Measurements from ENCODE around the gene OBSCN.

Gene OBSCN

DNA sequence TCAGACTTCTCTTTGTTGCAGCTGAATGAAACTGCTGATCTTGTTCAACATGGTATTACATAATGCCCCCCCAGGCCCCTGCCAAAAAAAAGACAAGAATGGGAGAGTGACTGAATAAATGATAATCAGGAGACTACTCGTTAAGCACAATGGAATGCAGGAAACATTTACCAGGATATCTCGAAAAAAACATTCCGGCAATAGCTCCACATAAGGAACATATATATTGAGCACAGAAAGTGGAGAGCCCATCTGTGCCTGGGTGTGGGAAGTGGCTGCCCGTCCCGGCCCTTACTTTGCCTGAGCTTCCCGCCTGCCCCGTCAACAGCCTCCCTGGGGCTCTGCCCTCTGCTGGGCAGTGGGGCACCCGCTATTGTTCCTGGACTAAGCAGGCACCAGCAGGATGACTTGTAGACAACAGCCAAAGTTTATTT is 185.4 kb downstream of the OBSCN start:
- DNase-seq, result no peak

DNA sequence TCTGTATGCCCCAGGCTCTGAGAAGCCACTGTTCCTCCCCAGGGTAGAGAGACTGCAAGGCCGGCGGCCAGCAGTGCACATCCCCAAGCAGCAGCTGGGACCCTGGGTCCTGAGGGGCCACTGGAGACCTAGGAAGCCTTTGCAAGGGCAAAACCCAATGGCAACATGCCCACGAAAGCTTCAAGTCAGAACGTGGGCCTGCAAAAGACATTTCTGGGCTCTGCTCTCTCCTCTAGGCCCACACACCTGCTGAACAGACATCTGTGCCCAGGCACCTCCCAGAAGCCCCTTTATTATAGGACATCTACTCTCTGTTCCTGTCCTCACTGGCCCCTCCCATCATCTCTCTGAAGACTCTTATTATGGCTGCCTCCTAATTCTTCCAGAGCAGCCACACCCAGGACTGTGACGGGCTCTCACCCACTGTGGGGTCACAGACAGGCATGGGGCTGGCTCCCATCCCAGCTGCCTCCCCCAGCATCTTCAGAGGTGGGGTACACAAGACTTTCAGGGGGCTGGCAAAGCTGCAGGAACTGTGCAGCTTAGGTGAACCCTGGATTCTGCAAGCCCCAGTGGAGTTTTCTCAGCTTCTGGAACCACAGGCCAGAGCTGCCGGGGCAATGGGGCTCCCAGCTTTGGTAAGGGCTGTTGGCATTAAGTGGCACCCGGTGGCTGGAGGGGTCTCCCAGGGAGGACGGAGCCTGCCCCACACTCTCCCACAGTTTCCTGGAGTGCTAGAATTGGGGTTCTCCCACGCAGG is 186.1 kb downstream of the OBSCN start:
- DNase-seq, result no peak

DNA sequence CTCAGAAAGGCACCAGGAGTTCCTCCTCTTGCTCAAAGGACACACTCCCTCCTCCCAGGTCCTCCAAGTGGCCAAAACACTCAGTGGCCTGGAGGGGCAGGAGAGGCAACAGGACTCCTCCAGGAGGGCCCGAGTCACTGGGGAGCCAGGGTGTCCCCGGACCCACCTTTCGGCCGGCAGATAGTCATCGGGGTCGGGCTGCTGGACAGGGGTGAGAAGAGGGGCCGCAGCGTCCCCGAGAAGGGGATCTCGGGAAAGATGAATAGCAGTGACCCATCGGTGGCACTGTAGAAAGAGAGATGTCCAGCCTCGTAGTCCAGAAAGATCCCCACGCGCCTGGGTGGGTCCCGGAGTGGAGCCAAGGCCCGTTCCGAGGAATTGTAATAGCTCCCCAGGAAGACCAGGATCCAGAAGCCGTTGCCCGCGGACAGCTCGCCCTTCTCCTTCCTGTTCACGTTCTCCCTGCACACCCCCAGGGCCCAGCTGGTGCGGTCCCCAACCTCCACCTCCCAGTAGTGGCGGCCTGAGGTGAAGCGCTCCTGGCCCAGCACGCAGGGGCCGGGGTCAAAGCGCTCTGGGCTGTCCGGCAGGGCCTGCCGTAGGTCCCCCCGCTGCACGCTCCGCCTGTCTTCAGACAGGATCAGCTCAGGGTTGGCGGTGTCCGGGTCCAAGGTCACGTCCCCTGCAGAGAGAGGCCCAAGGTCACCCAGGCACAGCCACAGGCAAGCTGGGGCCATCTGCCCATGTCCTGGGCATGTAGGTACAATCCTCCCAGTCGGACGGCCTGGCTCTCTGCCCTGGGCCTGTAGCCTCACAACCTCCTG is 186.9 kb downstream of the OBSCN start:
- no peak for DNase-seq

DNA sequence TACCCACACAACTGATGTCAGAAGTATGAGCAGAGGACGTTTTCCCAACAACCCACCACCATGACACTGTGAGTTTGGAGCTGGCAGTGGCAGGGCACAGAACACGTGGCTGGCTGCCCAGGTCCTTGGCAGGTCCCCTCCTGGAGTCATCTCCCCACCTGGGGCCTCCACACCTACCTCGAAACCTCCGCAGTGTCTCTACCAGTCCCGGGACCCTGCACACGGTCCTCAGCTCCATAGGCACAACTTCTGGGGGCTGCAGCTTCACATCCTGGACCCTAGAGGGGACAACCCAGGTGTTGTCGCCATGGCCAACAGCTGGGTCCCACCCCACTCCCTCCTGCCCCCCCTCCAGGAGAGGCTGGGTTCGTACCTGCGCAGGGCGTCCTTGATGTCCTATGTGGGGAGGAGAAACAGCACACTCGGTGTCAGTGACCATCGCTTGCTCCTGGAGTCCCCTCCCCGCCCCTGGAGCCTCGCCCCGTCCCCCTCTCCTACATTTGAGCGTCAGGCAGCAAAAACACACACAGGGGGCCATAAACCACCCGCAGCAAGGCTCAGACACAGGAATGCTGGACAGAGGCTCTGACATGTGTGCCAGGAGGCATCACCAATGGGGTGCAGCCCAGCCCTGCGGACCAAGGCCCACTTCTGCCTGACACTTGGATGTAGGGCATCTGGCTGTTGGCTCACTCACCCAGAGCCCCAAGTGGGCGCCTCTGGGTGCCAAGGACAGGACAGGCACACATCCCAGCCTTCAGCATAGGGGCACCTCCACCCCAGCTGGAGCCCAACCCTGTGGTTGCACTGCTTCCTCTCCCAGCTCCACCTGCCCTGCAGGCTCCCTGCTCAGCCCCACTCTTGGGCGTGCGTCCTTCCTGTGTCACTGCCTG is 189.2 kb downstream of the OBSCN start:
- DNase-seq, result no peak

DNA sequence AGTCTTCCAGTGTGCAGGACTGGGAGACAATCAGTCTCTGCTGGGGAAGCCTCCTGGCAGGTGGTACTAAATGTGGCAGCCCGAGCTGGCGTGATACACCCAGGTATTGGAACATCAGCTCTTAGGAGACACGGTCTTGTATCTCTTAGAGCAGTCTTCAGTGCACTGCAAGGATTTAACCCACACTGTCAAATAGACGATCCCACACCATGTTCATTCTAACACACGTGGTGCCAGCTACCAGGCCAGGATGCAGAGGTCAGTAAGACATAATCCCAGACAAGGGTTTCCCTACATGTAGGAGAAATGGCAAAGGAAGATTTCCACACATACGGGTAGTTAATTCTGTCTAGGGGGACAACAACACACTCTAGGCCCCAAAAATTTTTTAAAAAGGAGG is 190.1 kb downstream of the OBSCN start:
- DNase-seq, result no peak

DNA sequence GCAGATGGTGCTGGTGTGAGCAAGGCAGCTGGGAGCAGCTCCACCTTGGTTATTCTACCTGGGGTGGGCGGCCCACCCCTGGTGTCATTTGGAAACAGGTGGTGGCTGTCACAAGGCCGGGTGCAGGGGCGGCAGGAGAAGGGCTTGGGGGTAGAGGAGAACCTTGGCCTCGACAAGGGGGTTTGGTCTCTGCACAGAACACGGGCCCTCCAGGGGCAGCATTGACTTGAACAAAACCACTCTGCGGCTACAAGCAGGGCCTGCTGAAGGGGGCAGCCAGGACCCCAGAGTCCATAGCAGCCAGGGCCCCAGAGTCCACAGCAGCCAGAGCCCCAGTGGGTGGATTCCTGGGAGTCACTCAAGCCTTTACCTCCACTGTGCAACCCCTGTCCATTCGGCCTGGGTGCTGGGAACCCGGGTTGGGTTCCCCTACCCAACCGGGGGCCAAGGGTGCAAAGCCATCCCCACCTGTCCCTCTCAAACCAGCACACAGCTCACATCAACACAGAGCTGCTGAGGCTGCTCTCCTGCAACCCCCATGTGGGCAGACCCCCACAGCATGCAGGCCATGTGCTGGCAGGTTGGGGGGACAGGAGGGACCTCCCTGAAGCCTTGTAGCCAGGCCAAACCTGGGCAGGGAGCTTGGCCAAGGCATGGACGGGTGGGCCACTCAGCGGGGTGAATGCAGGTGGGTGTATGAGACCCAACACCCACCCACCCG is 191.1 kb downstream of the OBSCN start:
- DNase-seq, result no peak

DNA sequence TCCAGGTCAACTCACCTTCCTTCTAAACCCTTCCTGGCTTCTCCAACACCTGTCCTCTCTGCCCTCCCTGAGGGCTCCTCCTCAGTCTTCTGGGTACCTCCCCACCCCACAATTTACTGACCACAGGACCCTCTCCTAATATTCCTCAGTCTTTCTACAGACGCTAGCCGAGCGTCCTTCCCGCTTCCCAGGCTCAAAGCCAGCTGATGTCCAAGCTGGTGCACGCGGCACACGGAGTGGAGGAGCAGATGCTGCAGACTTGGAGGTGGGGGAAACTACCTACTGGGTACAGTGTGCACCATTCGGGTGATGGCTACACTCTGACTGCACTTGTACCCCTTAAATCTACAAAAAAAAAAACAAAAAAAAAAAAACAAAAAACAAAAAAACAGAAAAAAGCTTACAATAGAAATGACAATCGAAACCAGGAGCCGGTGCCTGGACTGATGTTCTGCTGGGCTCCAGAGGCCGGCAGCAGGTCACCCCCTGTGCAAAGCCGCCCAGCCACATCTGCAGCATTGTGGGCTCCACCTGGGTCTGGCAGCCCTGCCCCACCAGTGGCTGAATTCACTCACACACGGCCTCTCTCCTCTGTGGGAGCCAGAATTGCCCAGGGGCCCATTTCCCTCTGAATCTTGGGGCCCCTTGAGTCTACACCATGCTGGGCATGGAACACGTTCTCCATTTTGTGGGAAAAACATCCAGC is 191.8 kb downstream of the OBSCN start:
- no peak for DNase-seq

DNA sequence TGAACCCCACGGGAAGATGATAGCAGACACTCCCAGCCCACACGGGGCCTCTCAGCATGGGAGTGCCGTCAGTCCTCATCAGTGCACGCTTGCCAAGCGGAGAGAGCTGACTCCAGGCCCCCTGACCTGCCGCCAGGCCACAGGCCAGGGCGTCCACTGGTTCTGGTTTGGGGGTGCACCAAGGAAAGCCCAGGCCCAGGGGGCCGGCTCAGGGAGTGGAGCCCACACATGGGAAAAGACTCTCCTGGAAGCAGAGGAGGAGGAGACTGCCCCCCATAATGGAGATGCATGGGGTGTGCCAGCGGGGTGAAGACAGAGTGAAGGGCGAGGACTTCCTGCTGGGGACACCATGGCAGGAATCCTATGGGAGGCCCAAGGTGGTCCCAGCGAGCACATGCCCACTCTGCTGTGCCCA is 192.4 kb downstream of the OBSCN start:
- no peak for DNase-seq

DNA sequence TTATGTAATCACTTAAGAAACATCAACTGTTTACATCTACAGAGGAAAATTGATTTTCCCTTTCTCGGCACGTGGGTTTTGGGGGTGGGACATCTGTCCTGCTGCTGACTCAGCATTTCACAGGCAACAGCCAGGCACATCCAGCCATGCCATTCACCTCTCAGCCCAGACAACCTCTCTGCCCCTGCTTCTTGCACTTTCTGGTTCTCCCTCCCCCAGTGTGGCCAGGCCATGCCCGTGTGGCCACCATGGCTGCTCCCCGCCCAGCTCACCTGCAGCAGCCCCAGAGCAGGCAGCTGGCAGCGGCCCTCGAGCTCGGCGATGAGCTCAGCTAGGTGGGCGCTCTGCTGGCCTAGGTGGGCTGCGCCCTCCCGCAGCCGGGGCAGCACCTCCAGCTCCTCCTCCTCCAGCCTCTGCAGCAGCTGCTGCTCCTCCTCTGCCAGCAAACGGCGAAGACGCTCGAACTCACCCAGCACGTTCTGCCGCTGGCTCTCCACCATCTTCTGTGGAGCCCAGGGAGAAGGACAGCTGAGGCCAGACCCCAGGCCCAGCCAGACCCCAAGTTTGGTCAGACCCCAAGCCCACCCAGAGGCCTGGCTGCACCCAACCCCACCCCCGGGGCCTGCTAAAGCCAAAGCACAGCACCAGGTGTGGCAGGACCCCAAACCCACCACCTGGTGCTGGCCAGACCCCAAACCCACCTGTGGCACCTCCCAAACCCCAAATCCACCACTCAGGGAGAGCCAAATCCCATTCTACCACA is 193.0 kb downstream of the OBSCN start:
- DNase-seq, result no peak

DNA sequence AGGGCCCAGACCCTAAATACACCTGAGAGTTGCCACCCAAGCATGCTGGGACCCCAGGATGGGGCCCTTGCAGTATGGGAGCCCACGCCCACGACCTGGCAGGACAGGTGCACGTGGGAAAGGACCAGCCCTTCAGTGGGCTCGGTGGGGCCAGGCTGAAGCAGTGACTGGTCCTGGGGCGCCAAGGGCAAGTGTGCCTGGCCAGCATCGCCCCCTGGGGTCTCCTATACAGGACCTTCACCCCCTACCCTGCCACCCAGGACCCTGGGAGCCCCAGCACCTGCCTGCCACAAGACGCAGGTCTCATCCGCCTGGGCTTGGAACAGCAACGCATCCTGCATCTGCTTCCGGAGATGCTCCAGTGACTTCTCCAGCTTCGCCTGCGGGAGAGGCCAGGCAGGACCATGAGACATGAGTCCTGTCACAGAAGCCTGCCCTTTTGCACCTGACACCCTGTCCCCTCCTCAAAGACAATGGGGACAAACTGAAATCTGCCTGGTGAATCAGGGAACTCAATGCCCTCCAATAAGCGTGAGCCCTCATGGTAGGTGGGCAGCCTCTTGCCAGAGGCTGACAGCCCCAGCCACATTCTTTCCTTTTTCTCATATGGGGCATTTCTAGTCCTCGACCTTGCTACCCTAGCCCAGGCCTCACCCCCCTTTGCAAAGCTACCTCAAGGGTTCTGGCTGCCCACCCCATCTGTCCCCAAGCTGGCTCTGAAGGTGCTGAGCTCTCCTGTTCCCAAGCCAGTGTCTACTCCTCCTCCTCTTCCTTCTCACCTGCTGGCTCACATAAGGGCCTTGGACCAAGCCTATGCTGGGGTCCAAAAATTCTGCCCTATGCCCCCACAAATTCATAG is 194.2 kb downstream of the OBSCN start:
- DNase-seq, result no peak

DNA sequence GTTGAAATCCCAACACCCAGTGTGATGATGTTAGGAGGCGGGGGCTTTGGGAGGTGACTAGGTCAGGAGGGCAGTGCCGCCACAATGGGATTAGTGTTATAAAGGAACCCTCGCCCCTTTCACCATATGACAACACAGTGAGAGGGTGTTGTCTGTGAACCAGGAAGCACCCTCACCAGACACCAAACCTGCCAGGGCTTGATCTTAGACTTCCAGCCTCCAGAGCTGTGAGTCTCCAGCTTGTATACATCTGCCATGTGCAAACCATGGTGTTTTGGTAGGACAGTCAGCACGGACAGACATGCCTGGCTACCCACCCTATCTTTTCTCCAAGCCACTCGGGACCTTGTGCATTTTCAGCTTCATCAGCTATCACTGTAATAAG is 194.8 kb downstream of the OBSCN start:
- no peak for DNase-seq

DNA sequence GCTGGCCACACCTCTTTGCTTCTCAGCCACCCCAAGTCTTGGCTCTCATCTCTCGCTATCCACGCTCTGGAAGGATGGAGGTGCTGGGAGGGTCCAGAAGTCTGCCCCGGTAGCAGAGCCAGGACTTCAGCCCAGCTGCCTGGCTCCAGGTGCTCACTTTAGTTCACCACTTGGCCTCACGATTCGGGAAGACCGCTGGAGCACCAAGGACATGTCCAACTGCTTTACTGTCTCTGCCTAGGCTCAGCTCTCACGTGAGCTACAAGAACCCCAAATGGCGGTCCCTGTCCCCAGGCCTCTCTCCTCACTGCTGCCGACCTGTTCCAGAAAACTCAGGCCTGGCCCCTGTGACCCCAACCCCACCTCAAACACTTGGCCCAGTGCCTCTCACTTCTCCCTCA is 195.4 kb downstream of the OBSCN start:
- no peak for DNase-seq

DNA sequence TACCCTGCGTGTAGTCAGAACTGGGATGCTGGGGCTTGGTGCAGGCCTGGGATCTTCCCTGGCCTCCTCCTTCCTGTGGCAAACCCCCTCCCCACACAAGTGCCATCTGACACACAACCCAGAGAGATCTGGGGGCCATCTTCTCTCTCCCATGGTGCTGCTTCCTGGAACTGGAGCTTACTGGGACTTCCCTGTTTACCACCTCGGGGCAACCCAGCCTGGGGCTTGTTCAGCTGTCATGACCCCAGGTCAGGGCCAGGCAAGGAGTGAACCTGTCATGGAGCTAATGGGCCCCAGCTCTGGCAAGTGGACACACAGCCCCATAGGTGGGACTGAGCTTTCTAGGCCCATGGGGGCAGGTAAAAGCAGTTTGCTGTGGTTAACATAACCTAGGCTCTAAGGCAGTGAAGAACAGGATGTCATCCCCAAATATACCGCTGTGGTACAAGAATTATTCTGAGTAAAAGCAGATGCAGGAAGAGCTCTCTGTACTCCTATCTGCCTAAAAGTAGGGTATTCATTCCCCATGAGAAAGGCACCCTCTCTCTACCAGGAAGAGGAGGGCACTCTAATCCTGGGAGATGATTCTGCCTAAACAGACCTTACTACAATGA is 196.4 kb downstream of the OBSCN start:
- no peak for DNase-seq

DNA sequence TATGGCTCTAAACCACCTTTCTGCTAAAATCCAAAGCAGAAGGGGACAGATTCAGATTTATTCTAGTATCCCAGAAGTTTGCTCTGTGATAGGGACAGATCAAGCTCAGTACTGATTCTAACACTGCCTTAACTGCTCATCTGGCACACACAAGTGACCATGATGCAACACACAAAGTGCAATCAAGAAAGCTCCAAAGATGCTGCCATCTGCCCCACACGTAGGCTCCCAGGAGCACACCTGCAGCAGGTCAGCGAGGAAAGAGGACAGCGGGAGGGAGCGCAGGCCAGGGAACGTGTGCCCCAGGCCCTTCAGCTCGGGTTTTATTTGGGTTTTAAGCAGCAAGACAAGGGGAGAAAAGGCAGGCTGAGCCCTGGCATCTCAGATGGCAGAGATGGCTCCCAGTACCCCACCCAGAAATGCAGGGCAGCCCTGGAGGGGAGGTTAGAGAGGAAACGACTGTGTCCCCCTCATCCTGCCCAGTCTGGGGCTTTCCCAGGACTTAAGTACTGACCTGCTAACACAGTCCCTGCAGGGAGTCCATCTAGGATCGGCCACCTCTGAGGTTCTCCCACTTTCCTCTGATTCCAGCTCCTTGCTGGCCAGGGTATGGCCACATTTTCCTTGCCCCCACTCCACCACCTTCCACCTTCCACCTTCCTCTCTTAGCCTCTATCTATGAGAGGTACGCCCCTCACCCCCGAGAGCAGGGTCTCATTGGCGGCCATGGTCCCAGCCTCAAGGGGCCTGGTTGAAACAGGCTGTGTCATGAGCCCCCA is 197.5 kb downstream of the OBSCN start:
- no peak for DNase-seq

DNA sequence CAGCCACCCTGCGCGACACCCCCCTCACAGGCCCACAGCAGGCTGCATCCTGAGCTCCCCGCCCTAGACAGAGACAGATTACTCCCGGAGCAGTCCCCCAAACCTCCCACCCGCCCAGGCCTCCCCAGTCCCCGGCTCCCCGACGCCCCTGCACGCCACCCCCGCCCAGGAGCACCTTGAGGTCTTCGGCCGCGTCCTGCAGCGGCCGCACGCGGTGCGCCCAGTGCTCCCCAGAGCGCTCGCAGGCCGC is 198.1 kb downstream of the OBSCN start:
- DNase-seq, result no peak

DNA sequence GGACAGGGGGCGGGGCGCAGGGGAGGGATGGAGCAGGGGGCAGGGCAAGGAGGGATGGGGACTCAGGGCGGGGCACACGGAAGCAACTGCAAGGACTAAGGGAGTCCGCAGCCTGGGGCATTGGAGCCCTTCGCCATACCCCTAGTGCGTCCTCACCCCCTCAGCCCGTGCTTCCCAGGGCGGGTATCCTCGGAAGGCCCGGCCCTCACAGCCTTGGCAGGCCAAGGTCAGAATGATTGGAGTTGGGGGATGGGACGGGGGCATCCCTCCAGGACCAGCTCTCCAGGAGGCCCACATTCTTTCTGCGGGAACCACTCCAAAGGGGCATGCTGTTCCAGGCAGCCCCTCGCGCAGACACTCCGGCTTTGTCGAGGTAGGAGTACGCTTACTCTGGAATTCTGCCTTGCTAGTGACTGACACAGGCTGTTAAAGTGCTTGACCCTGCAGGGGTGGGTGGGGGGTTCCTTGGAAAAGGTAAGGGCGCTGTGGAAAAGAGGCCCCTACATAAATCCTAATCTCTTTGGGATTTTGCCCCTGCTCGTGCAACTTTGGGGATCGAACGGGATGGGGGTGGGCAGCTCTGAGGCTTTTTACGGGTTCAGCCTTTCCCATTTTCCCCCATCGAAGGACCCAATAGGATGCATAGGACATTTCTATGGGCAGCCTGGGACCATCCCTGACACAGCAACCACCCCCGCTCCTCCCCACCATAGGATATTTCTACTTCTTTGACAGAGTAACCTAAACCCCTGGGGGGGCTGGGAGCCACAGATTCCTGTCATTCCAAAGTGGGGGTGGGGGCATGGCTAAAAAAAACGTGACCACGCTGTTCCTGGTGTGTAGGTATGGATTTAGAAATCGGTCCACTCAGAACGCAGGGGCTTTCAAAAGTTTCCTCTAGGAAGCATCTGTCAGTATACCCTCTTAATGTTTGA is 199.5 kb downstream of the OBSCN start:
- DNase-seq, result no peak

DNA sequence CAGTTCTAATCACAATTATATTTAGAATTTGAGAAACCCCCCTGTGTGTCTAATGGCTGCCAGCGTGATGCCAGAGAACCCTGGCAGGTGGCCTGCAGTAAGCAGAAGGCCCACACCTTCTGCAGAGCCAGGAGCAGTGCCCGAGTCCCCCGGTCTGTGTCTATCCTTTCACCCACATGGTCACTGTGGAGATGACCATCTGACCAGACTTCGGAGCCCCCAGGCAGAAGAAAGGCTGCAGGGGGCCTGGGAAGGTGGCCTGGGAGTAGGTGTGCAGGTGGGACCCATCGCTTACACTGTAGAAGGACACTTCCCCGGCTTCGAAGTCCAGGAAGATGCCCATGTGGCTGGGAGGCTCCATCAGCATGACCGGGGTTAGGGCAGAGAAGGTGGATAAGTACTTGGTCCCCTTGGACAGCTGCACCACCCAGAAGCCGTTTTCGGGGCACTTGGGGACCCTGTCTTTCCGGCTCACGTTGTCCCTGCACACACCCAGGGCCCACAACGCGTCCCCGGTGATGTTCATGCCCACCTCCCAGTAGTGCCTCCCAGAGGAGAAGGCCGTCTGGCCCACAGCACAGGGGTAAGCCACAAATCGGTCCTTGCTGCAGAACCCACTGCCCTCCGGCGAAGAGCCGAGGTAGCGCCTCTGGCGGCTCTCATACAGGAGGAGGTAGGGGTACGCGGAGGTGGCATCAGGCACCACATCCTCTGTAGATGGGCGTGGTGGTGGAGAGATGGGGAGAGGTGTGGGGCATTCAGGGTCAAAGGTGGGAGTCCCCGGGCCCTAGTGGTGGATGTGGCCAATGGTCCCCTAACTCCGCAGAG is 200.4 kb downstream of the OBSCN start:
- DNase-seq, result no peak
